Measurements from ENCODE around the gene RRAD. TPM values are rescaled to one million over a fixed set of nuclear protein-coding genes. Genes with fewer than 3 reads are reported as not detected.

Gene RRAD
- total and polyA plus RNA-seq, 2 donors (not counting 3 experiments of a cell fraction or from before 2014, with no cell fraction given): 0.22 to 0.48 TPM

DNA sequence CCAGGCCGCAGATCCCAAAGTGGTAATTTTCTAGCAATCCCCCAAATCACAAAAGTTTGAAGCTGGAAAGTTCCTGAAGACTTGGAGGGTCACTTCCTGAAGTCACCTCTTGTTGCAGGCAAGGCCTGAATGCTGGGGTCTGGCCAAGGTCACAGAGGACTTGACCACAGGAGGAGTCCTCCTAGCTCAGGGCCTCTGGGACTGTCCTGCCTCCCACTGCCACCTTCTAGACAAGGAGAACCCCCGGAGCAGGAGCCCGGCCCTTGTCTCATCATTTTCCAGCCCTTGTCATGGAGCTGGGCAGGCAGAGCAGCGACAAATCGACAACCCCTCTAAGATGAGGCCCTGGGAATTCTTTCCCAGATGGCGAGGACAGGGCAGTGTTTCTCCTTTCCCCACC lies 7.0 kb downstream of the RRAD start:
- Histone ChIP-seq H4K20me1 (replicated peaks; ENCODE audit: control insufficient read depth, extremely low read depth, insufficient read depth, low read length) (no peaks in the 10 kb centered on the region), H3K27me3 (ENCODE audit: control insufficient read depth in 2 of 2, insufficient read depth in 2 of 2, low read length in 2 of 2) (peaks cover 16 to 22% of the 10 kb centered on the region in 2 experiments), H3K27ac (ENCODE audit: insufficient read depth, low read depth, low read length) (no peak overlapping the region), H3K4me1 (ENCODE audit: control insufficient read depth, extremely low read depth, insufficient read depth, low read length) (no peaks in the 10 kb centered on the region), H3K9me3 (replicated peaks; ENCODE audit: control insufficient read depth, insufficient read depth, low read length) (no peaks in the 10 kb centered on the region), H3K9ac (replicated peaks; ENCODE audit: extremely low read depth, insufficient read depth, low read length) (no peak overlapping the region), H3K4me3 (replicated peaks in 1 of 3; ENCODE audit: insufficient read depth in 1 of 3, low read depth in 1 of 3, low read length in 3 of 3) (no peak overlapping the region), H3K79me2 (ENCODE audit: control insufficient read depth, insufficient read depth, low read length) (no peaks in the 10 kb centered on the region), H3K36me3 (ENCODE audit: control insufficient read depth in 2 of 2, extremely low read depth in 1 of 2, insufficient read depth in 2 of 2, low read length in 2 of 2) (no peaks in the 10 kb centered on the region), H3K4me2 (ENCODE audit: insufficient read depth, low read length) (no peak overlapping the region), H2AFZ (ENCODE audit: low read depth, low read length) (no peak overlapping the region), H3K9me1 (replicated peaks; ENCODE audit: control insufficient read depth, extremely low read depth, insufficient read depth, low read length) (no peaks in the 10 kb centered on the region)
- POLR2A ChIA-PET: no interaction called here
- dilution Hi-C loops (cut with MboI; ENCODE audit: extremely low pct_ligation_motif_present, low sequenced_read_pairs): no loop called here
- CTCF ChIA-PET: interaction anchor here (1.0 to 5.2 kb wide), 6 partner anchors 8 to 237 kb away, joined by 3 to 25 read pairs (median 4); no protein-coding TSS in a partner anchor
- TF ChIP-seq POLR2AphosphoS5 (IDR thresholded peaks at IDR 0.05; ENCODE audit: insufficient read depth, low read depth, low read length): no peak
- TF ChIP-seq FOS (IDR thresholded peaks at IDR 0.05; ENCODE audit: borderline replicate concordance, insufficient read depth, low read length): no peak
- TF ChIP-seq, protein P1, sequence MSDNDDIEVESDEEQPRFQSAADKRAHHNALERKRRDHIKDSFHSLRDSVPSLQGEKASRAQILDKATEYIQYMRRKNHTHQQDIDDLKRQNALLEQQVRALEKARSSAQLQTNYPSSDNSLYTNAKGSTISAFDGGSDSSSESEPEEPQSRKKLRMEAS (IDR thresholded peaks at IDR 0.05; ENCODE audit: insufficient read depth, insufficient read length): no peak
- no peak for TF ChIP-seq GATA2 (IDR thresholded peaks at IDR 0.05; ENCODE audit: insufficient read depth, insufficient read length, low read depth, low read length)
- no peak for TF ChIP-seq EZH2 (IDR thresholded peaks at IDR 0.05; ENCODE audit: borderline replicate concordance, low read depth, low read length, severe bottlenecking)
- TF ChIP-seq MYC (IDR thresholded peaks at IDR 0.05; ENCODE audit: low read depth, low read length): no peak
- TF ChIP-seq, protein P2, sequence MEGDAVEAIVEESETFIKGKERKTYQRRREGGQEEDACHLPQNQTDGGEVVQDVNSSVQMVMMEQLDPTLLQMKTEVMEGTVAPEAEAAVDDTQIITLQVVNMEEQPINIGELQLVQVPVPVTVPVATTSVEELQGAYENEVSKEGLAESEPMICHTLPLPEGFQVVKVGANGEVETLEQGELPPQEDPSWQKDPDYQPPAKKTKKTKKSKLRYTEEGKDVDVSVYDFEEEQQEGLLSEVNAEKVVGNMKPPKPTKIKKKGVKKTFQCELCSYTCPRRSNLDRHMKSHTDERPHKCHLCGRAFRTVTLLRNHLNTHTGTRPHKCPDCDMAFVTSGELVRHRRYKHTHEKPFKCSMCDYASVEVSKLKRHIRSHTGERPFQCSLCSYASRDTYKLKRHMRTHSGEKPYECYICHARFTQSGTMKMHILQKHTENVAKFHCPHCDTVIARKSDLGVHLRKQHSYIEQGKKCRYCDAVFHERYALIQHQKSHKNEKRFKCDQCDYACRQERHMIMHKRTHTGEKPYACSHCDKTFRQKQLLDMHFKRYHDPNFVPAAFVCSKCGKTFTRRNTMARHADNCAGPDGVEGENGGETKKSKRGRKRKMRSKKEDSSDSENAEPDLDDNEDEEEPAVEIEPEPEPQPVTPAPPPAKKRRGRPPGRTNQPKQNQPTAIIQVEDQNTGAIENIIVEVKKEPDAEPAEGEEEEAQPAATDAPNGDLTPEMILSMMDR (IDR thresholded peaks at IDR 0.05; ENCODE audit: extremely low read depth in 1 of 2, insufficient read depth in 1 of 2, low read depth in 1 of 2, low read length in 2 of 2): no peak
- no peak for TF ChIP-seq POLR2A (IDR thresholded peaks at IDR 0.05; ENCODE audit: low read depth, low read length)
- no peak for TF ChIP-seq JUN (IDR thresholded peaks at IDR 0.05; ENCODE audit: borderline replicate concordance, insufficient read depth, insufficient read length, low read depth)
- intact Hi-C loops (cut with micrococcal nuclease): no loop called here
- no peak for FAIRE-seq
- BruUV-seq (replicated peaks): no TSS peak
- DNase-seq (ENCODE audit: low read depth, low spot score): no peak
